Measurements from ENCODE around the gene TMPRSS9.
A peak's percentile ranks its signal among the peaks of the same experiment; 100 is the strongest.

Gene TMPRSS9

GRCh38 chr19:2359992-2360685 lies at the start of gene TMPRSS9:
Gene TMPRSS9, plus strand, starts transcription at chr19:2360265. Its CDS starts 29,521 bp downstream, at chr19:2389786.
- DNase-seq, result no peak

GRCh38 chr19:2311093-2311492 lies 49.0 kb upstream of the TMPRSS9 start:
- no peak for DNase-seq

GRCh38 chr19:2312820-2313501 lies 47.1 kb upstream of the TMPRSS9 start:
- DNase-seq, result no peak

- no peak for DNase-seq
Observed at GRCh38 chr19:2315121-2315817, 44.8 kb upstream of the TMPRSS9 start.

DNA sequence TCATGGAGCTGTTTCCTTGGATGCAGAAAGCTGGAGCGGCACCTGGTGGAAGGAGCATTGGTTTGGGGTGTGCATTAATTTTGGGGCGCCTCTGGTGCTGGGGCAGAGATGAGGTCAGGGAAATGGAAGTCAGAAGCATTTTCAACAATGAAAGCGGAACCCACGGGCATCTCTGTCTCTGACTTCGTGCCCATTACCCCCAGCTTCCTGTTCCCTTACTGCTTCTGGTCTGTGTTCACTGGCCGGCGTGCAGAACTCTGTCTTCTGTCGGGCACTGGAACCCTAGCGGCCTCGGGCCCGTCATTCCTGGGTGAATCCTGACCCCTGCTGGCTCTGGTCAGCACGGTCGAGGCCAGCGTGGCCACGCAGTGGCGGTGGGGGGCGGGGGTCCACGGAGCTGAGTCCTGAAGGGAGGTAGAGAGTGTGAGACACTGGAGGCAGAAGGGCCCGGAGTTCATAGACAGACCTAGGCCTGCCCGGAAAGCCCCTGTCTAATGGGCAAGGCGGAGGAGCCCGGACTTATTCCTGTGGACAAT lies 44.2 kb upstream of the TMPRSS9 start:
- peak; percentile 39 for DNase-seq

GRCh38 chr19:2317300-2317699 lies 42.8 kb upstream of the TMPRSS9 start:
- DNase-seq, result no peak

DNA sequence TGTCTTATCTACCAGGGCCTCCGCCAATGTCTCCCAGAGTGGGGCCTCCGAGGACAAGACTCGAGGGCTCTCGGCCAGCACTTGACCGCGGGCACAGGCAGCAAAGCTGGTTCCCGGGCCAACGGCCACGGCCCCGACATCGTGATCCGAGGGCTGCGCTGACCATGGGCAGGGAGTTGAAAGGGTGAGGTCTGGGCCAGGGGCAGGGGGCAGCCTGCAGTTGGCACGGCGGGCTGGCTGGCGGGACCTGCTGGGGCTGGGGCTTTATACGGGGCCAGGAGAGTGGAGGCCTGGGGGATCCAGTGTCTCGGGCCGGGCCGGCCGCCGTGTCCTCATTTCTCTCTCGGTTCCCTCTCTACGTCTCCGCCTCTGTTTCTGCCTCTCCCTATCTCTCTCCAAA lies 42.3 kb upstream of the TMPRSS9 start:
- no peak for DNase-seq

GRCh38 chr19:2318923-2319322 lies 41.1 kb upstream of the TMPRSS9 start:
- DNase-seq, result no peak

DNA sequence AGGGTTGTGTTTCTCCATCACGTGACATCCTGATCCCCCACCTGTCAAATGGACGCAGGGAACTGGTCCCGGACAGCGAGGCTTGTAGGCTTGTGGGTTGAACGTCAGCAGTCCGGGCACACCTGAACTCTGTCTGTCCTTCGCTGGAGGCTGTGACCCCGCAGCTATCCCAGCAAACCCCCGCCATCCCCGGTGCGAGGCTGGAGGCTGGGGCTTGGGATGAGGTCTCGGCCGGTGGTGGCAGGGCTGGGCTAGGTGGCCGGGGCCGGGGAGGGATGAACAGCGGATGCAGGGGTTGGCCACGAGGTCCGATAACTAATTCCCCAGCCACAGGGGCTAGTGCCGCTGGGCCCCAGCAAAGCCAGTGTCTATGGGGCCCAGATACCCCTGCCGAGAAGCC lies 40.5 kb upstream of the TMPRSS9 start:
- DNase-seq, result no peak

DNA sequence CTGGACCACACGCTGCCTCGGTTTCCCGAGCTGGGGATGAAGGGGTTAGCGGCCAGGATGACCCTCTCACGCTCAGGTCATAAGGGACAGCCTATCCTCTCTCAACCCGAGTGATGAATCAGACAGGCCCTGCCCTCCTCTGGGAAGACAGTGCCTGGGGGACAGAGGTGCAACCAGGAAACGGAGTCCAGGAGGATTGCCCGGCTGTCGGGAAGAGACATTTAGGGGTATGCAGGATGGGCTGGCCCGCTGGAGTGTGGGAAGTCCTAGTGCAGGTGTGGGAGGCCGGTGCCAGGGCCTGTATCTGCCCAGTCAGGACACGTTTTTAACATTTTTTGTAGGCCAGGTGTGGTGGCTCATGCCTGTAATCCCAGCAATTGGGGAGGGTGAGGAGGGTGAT lies 40.0 kb upstream of the TMPRSS9 start:
- no peak for DNase-seq

DNA sequence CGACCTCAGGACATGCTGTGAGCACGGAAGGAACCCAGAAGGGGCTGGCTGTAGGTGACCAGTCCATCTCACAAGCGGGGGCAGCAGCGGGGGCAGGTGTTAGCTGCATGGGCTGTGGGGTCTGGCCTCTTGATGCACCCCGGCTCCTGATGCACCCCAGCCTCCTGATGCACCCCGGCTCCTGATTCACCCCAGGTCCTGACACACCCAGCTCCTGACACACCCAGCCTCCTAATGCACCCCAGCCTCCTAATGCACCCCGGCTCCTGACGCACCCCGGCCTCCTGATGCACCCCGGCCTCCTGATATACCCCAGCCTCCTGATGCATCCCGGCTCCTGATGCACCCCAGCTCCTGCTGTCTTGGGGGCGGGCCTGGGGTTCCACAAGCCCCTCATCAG lies 39.1 kb upstream of the TMPRSS9 start:
- no peak for DNase-seq

DNA sequence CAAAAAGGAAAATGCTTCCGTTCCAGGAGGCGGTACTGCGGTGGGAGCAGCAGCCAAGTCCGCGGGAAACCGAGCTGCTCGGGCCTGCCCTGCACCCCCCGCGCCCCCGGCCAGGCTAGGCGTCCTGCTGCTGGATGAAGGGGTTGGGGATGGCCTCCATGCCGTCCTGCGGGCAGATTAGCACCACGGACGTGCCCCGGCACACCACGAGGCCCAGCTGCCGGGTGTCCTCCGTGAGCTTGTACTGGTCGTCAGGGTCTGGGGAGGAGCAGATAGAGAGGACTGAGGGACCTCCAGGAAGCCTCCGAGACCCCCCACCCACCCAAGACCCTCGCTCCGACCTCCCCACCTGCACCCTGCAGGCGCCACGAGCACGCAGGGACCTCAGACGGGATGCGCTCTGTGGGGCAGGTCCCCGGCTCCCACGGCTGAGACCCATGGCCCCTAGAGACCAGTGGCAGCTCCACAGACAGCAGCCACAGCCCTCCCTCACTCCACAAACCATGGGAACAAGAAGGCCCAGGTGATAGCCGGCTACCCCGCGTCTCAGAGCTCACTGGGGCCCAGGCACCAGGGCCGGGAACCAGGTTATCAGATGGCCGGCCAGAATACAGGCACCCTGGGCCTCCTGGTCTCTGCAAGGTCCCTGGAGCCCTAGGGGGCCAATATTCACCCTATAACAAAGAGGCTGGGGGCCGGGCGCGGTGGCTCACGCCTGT lies 38.3 kb upstream of the TMPRSS9 start:
- no peak for DNase-seq

- no peak for DNase-seq
Observed at GRCh38 chr19:2323707-2324106, 36.4 kb upstream of the TMPRSS9 start.

GRCh38 chr19:2324220-2324948 lies 35.7 kb upstream of the TMPRSS9 start:
- no peak for DNase-seq

GRCh38 chr19:2325281-2326046 lies 34.6 kb upstream of the TMPRSS9 start:
- no peak for DNase-seq

GRCh38 chr19:2326699-2327360 lies 33.2 kb upstream of the TMPRSS9 start:
- no peak for DNase-seq

- DNase-seq, result peak; percentile 82
Observed at GRCh38 chr19:2327773-2328400, 32.2 kb upstream of the TMPRSS9 start.

GRCh38 chr19:2328401-2329148 lies 31.5 kb upstream of the TMPRSS9 start, which contains the start of the genes LSM7 and SPPL2B:
Gene LSM7, minus strand, starts transcription at chr19:2328586. Its CDS starts 20 bp downstream, at chr19:2328566.
Gene SPPL2B, plus strand, starts transcription at chr19:2328684. Its CDS starts 26 bp downstream, at chr19:2328710.
- DNase-seq, result peak; percentile 95

- no peak for DNase-seq
Observed at GRCh38 chr19:2329149-2329478, 31.0 kb upstream of the TMPRSS9 start.

GRCh38 chr19:2329501-2329916 lies 30.6 kb upstream of the TMPRSS9 start:
- DNase-seq, result no peak

Data from CD4-positive, alpha-beta T cell treated with Interleukin-21 for 1 hour (primary cell).